Testis (tissue), 2 donors: Measurements from ENCODE around the gene ANO2.

ENCODE experiments used
- CTCF ChIP-seq, 3 experiments: fragments of 450-650 bp in 2 of 3; fragments of 200-600 bp in 1 of 3; sonication (generic) in 1 of 3; IDR thresholded peaks; one replicate each; pipeline ENCODE4 v1.5.1; 2016 to 2019; ENCODE audit warnings: antibody characterized with exemption in 3 of 3, mild to moderate bottlenecking in 2 of 3, moderate library complexity in 1 of 3
- POLR2A ChIP-seq: fragments of 450-650 bp; IDR thresholded peaks from one replicate; pipeline ENCODE4 v1.6.1; 2017; ENCODE audit warnings: antibody characterized with exemption, mild to moderate bottlenecking, moderate library complexity

GRCh38 chr12:5987573-5987972, 42.5 kb upstream of the ANO2 start:
- TF ChIP-seq CTCF (IDR thresholded peaks at IDR 0.05) = no peak
- TF ChIP-seq POLR2A = no peak
